Smooth muscle cell (in vitro differentiated cells): ENCODE data around the gene OCIAD2. TPM values are rescaled to one million over a fixed set of nuclear protein-coding genes. Genes with fewer than 3 reads are reported as not detected.

Experiments used
- DNase-seq: peaks from one replicate; lab custom pipeline; 2025; ENCODE audit not compliant: unreplicated experiment; lab: John Stamatoyannopoulos, UW
- H2AFZ ChIP-seq: fragments of 200-600 bp; sonication (generic); 2 replicates; pipeline ENCODE4 v1.6.0; 2016; ENCODE audit warnings: antibody characterized with exemption, low read depth, mild to moderate bottlenecking
- H3F3A ChIP-seq: fragments of 200-600 bp; sonication (generic); 2 replicates; pipeline ENCODE4 v1.6.0; 2017; ENCODE audit warnings: antibody characterized with exemption, low read depth
- H3K27ac ChIP-seq: fragments of 200-600 bp; sonication (generic); 2 replicates; pipeline ENCODE4 v1.5.1; 2016; ENCODE audit warnings: low read depth, mild to moderate bottlenecking
- H3K27me3 ChIP-seq: fragments of 200-600 bp; sonication (generic); 2 replicates; pipeline ENCODE4 v1.6.1; 2016; ENCODE audit warnings: low read depth, mild to moderate bottlenecking
- H3K36me3 ChIP-seq: fragments of 200-600 bp; sonication (generic); 2 replicates; pipeline ENCODE4 v1.5.1; 2016; ENCODE audit warnings: low read depth
- H3K4me1 ChIP-seq: fragments of 200-600 bp; sonication (generic); 2 replicates; pipeline ENCODE4 v1.5.1; 2016; ENCODE audit warnings: low read depth
- H3K4me2 ChIP-seq: fragments of 200-600 bp; sonication (generic); 2 replicates; pipeline ENCODE4 v1.6.0; 2016; ENCODE audit warnings: mild to moderate bottlenecking
- H3K4me3 ChIP-seq: fragments of 200-600 bp; sonication (generic); 2 replicates; pipeline ENCODE4 v1.5.1; 2016; ENCODE audit warnings: mild to moderate bottlenecking
- H3K79me2 ChIP-seq: fragments of 200-600 bp; sonication (generic); 2 replicates; pipeline ENCODE4 v1.6.0; 2016; ENCODE audit warnings: low read depth, mild to moderate bottlenecking
- H3K9ac ChIP-seq: fragments of 200-600 bp; sonication (generic); 2 replicates; pipeline ENCODE4 v1.6.0; 2016; ENCODE audit warnings: low read depth
- H3K9me3 ChIP-seq: fragments of 200-600 bp; sonication (generic); replicated peaks from 2 replicates; pipeline ENCODE4 v1.5.1; 2016; ENCODE audit warnings: low read depth
- H4K20me1 ChIP-seq: fragments of 200-600 bp; sonication (generic); 2 replicates; pipeline ENCODE4 v1.6.0; 2016; ENCODE audit warnings: low read depth
- CTCF ChIP-seq: fragments of 200-600 bp; sonication (generic); IDR thresholded peaks from 2 replicates; pipeline ENCODE4 v1.5.1; 2017; ENCODE audit warnings: borderline replicate concordance, mild to moderate bottlenecking, antibody characterized with exemption; ENCODE audit not compliant: insufficient read depth, poor library complexity, severe bottlenecking
- WGBS: methylation state at CpG from one replicate; pipeline ENCODE4 v1.1.7; 2016; ENCODE audit warnings: low lambda C conversion rate; 5-methylcytosine and 5-hydroxymethylcytosine counted together
- polyA plus RNA-seq: library from polyadenylated mRNA; unstranded; fragments of >200 nt; fragmentation: Nextera tagmentation; extraction: Ambion mirVana; gene quantifications from 2 replicates; pipeline ENCODE4 v1.2.1, GENCODE V29; 2016
- total RNA-seq: library from RNA; depleted of rRNA; stranded (reverse); fragments of >200 nt; gene quantifications from 2 replicates; pipeline ENCODE4 v1.2.3, GENCODE V29; 2014

OCIAD2 gene
- total and polyA plus RNA-seq, 2 experiments from 2014 or later = 30.4 to 45.1 TPM

- Histone ChIP-seq H3K27ac (peak overlapping the region; percentile 23), H3K4me1 (no peaks in the 10 kb centered on the region), H3F3A (no peaks in the 10 kb centered on the region), H3K79me2 (no peaks in the 10 kb centered on the region), H4K20me1 (no peaks in the 10 kb centered on the region), H3K4me3 (no peak overlapping the region), H3K4me2 (no peak overlapping the region), H3K36me3 (no peaks in the 10 kb centered on the region), H3K9ac (no peak overlapping the region), H2AFZ (no peak overlapping the region), H3K27me3 (no peaks in the 10 kb centered on the region), H3K9me3 (no peaks in the 10 kb centered on the region)
- 88% methylated on average over 8 of the region's 8 CpGs for WGBS
- no peak for TF ChIP-seq CTCF
- DNase-seq = no peak
Measured at GRCh38 chr4:48944252-48944651, 37.7 kb upstream of the OCIAD2 start.

- Histone ChIP-seq H3K36me3 (no peaks in the 10 kb centered on the region), H4K20me1 (no peaks in the 10 kb centered on the region), H3K4me2 (no peak overlapping the region), H3K9ac (no peak overlapping the region), H3K27ac (no peak overlapping the region), H3K27me3 (no peaks in the 10 kb centered on the region), H3K79me2 (no peaks in the 10 kb centered on the region), H3K9me3 (no peaks in the 10 kb centered on the region), H3K4me3 (no peak overlapping the region), H2AFZ (no peak overlapping the region), H3F3A (no peaks in the 10 kb centered on the region), H3K4me1 (no peaks in the 10 kb centered on the region)
- WGBS = 43% methylated on average over 1 of the region's 1 CpG
- TF ChIP-seq CTCF = peak; percentile 20
- DNase-seq = no peak
Measured at GRCh38 chr4:48943387-48943786, 36.8 kb upstream of the OCIAD2 start.

DNA sequence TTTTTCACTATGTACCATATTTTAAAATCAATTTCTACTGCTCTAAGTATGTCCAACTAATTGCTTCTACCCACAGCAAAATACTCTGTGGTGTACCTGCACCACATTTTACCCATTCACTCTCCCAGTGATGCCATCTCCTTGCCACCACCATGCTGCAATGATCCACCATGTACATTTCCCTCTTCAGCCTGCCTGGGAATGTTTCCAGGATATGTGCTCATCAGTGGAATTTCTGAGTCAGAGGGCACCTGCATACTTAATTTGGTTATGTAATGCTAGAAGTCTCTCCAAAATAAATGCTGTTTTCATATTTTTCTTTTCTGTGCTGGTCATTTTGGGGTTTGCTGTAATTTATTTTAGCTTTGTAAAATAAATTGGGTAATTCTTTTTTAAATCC is 33.2 kb upstream of the OCIAD2 start:
- no peak overlapping the region for H3K4me3 ChIP-seq
- no peaks in the 10 kb centered on the region for H3K27me3 ChIP-seq
- no peaks in the 10 kb centered on the region for H3K36me3 ChIP-seq
- H4K20me1 ChIP-seq = no peaks in the 10 kb centered on the region
- no peak for TF ChIP-seq CTCF
- no peak overlapping the region for H3K9ac ChIP-seq
- H3F3A ChIP-seq = no peaks in the 10 kb centered on the region
- H2AFZ ChIP-seq = no peak overlapping the region
- H3K27ac ChIP-seq = no peak overlapping the region
- no peak for DNase-seq
- H3K79me2 ChIP-seq = no peaks in the 10 kb centered on the region
- H3K9me3 ChIP-seq = no peaks in the 10 kb centered on the region
- H3K4me1 ChIP-seq = no peaks in the 10 kb centered on the region
- no peak overlapping the region for H3K4me2 ChIP-seq

- DNase-seq = no peak
- Histone ChIP-seq H3K9ac (no peak overlapping the region), H3K4me1 (no peaks in the 10 kb centered on the region), H3K9me3 (no peaks in the 10 kb centered on the region), H3K4me3 (no peak overlapping the region), H3K79me2 (no peaks in the 10 kb centered on the region), H3K27ac (no peak overlapping the region), H2AFZ (no peak overlapping the region), H3K36me3 (no peaks in the 10 kb centered on the region), H3K4me2 (no peak overlapping the region), H3F3A (no peaks in the 10 kb centered on the region), H4K20me1 (no peaks in the 10 kb centered on the region), H3K27me3 (no peaks in the 10 kb centered on the region)
- TF ChIP-seq CTCF = no peak
- 82% methylated on average over 3 of the region's 3 CpGs for WGBS
Measured at GRCh38 chr4:48938831-48939230, 32.3 kb upstream of the OCIAD2 start.
